Measurements from ENCODE around the gene PDE4D.
A peak's percentile ranks its signal among the peaks of the same experiment; 100 is the strongest.

Gene PDE4D

GRCh38 chr5:59893429-59894227, at the start of gene PDE4D:
Gene PDE4D, minus strand, starts transcription at chr5:59893726.
- DNase-seq = peak; percentile 28

GRCh38 chr5:59937633-59938032, 44.1 kb upstream of the PDE4D start:
- no peak for DNase-seq

GRCh38 chr5:59923465-59923864, 29.9 kb upstream of the PDE4D start:
- DNase-seq = no peak

GRCh38 chr5:59922220-59922619, 28.7 kb upstream of the PDE4D start:
- DNase-seq = no peak

- DNase-seq = no peak
Measured at GRCh38 chr5:59921816-59922215, 28.3 kb upstream of the PDE4D start.

- no peak for DNase-seq
Measured at GRCh38 chr5:59919484-59919883, 26.0 kb upstream of the PDE4D start.

- no peak for DNase-seq
Measured at GRCh38 chr5:59917121-59917520, 23.6 kb upstream of the PDE4D start.

- DNase-seq = no peak
Measured at GRCh38 chr5:59905188-59905587, 11.7 kb upstream of the PDE4D start.

GRCh38 chr5:59897075-59897474, 3.5 kb upstream of the PDE4D start:
- DNase-seq = no peak

GRCh38 chr5:59891962-59892643, 1.4 kb downstream of the PDE4D start:
- DNase-seq = no peak

- DNase-seq = no peak
Measured at GRCh38 chr5:59887274-59887673, 6.3 kb downstream of the PDE4D start.

GRCh38 chr5:59874675-59875074, 18.9 kb downstream of the PDE4D start:
- DNase-seq = no peak

GRCh38 chr5:59873113-59873512, 20.4 kb downstream of the PDE4D start:
- no peak for DNase-seq

GRCh38 chr5:59866661-59867060, 26.9 kb downstream of the PDE4D start:
- DNase-seq = no peak

GRCh38 chr5:59864718-59865117, 28.8 kb downstream of the PDE4D start:
- no peak for DNase-seq

- DNase-seq = no peak
Measured at GRCh38 chr5:59863777-59864176, 29.7 kb downstream of the PDE4D start.

GRCh38 chr5:59856358-59856757, 37.2 kb downstream of the PDE4D start:
- no peak for DNase-seq

- DNase-seq = no peak
Measured at GRCh38 chr5:59850766-59851165, 42.8 kb downstream of the PDE4D start.

- DNase-seq = no peak
Measured at GRCh38 chr5:59847586-59847985, 45.9 kb downstream of the PDE4D start.

- DNase-seq = no peak
Measured at GRCh38 chr5:59845730-59846129, 47.8 kb downstream of the PDE4D start.

GRCh38 chr5:59843511-59844213, 49.9 kb downstream of the PDE4D start:
- no peak for DNase-seq

GRCh38 chr5:59842999-59843398, 50.5 kb downstream of the PDE4D start:
- DNase-seq = no peak

GRCh38 chr5:59840200-59840601, 53.3 kb downstream of the PDE4D start:
- DNase-seq = no peak

- no peak for DNase-seq
Measured at GRCh38 chr5:59838989-59839388, 54.5 kb downstream of the PDE4D start.
